NB4 (cell line): Measurements from ENCODE around the gene SIX1.

Experiments
- DNase-seq: peaks from one replicate; pipeline ENCODE4 v3.0.0; 2010; ENCODE audit warnings: low read depth
- H3K4me3 ChIP-seq: one replicate; pipeline ENCODE4 v1.5.1; 2011; ENCODE audit warnings: mild to moderate bottlenecking, low read depth, low read length, moderate library complexity
- MAX ChIP-seq: IDR thresholded peaks from 2 replicates; pipeline ENCODE4 v1.6.1; 2011; ENCODE audit warnings: low read depth, low read length
- MYC ChIP-seq: IDR thresholded peaks from 2 replicates; pipeline ENCODE4 v1.6.1; 2011; ENCODE audit warnings: low read depth, low read length
- POLR2A ChIP-seq: IDR thresholded peaks from 2 replicates; pipeline ENCODE4 v1.6.1; 2011; ENCODE audit warnings: mild to moderate bottlenecking; ENCODE audit not compliant: insufficient read length; ENCODE audit errors: extremely low read depth
- TF ChIP-seq, protein P1 (sequence below): IDR thresholded peaks from one replicate; pipeline ENCODE4 v1.5.1; 2012; ENCODE audit warnings: low read depth, low read length

Gene SIX1

GRCh38 chr14:60653701-60654161 is 4.5 kb upstream of the SIX1 start:
- DNase-seq = no peak
- no peak overlapping the region for H3K4me3 ChIP-seq
- TF ChIP-seq POLR2A = no peak
- TF ChIP-seq, protein P1, sequence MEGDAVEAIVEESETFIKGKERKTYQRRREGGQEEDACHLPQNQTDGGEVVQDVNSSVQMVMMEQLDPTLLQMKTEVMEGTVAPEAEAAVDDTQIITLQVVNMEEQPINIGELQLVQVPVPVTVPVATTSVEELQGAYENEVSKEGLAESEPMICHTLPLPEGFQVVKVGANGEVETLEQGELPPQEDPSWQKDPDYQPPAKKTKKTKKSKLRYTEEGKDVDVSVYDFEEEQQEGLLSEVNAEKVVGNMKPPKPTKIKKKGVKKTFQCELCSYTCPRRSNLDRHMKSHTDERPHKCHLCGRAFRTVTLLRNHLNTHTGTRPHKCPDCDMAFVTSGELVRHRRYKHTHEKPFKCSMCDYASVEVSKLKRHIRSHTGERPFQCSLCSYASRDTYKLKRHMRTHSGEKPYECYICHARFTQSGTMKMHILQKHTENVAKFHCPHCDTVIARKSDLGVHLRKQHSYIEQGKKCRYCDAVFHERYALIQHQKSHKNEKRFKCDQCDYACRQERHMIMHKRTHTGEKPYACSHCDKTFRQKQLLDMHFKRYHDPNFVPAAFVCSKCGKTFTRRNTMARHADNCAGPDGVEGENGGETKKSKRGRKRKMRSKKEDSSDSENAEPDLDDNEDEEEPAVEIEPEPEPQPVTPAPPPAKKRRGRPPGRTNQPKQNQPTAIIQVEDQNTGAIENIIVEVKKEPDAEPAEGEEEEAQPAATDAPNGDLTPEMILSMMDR = no peak
- no peak for TF ChIP-seq MAX
- TF ChIP-seq MYC = no peak

GRCh38 chr14:60652674-60653651 is 3.7 kb upstream of the SIX1 start:
- H3K4me3 ChIP-seq = no peak overlapping the region
- TF ChIP-seq MAX (no peak), MYC (no peak)
- TF ChIP-seq, protein P1 = no peak
- no peak for DNase-seq

DNA sequence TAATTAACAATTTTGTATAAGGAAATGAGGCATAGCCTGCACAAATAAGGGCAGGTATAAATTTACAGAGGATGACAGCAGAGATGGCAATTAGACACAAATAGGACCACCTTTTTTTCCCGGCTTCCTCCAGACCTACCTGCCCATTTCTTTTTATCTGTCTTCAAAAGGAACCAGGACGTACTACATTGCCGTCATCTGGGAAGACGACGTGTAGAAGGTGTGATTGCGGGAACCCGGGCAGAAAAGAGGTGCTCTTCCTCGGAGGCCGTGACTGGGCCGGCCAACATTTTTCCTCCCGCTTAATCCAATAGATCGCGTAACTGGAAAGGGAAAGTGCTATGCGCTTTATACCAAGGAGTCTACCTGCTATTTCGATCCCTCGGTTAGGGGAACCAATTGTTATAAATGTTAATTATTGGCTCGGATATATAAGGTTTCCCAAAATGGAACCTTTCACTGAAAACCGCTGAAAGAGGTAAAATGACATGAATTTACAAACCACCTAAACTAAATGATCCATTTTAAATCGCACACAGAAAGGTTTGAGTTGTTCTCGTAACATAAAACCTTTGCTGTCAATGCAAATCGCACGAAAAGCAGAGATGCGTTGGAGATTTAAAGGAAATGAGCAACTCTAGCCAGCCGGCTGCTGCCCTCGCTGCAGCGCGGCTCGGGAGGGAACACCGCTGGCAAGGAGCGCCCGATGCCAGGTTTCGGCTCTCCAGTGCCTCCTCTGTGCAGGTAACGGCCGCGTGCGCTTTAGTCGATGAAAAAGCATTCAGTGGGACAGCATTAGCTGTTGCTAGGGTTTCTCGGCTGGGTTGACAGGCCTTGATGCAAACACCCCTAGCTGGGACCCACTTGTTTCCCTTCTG is 2.8 kb upstream of the SIX1 start:
- no peak overlapping the region for H3K4me3 ChIP-seq
- no peak for DNase-seq
- TF ChIP-seq, protein P1 = no peak
- no peak for TF ChIP-seq MAX
- no peak for TF ChIP-seq POLR2A
- no peak for TF ChIP-seq MYC

- TF ChIP-seq MYC = no peak
- TF ChIP-seq POLR2A = no peak
- TF ChIP-seq MAX = no peak
- TF ChIP-seq, protein P1 = no peak
- no peak overlapping the region for H3K4me3 ChIP-seq
- no peak for DNase-seq
Observed at GRCh38 chr14:60651086-60651795, 2.0 kb upstream of the SIX1 start.

DNA sequence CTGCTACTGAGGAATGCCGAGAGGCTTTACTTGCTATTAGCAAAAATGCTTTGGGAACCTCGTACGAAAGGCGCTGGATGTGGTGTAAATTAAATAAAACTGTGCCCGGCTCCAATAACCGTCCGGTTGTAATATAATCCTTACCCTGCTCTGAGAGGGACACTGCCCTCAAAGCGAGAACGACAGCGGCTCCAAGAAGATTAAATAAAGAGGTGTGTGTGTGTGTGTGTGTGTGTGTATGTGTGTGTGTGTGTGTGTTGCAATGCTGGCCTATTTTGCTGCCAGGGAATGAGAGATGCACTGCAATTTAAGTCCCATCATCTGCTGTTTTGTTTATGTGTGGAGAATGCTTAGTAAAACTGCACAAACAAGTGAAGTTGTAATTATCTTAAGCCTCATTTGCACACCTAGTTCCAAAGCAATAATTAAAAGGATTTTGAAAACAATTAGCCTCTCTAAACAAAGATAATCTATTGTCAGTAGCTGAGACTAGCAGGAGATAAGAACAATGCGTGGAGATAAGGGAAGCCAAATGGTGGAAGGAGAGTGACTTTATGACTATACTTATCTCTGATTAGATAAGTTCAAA is 1.2 kb upstream of the SIX1 start:
- TF ChIP-seq MYC = no peak
- TF ChIP-seq POLR2A = no peak
- TF ChIP-seq, protein P1 = no peak
- TF ChIP-seq MAX = no peak
- no peak for DNase-seq
- H3K4me3 ChIP-seq = no peak overlapping the region
